Osteocyte (in vitro differentiated cells): ENCODE measurements around the gene OR4K5. TPM values are rescaled to one million over a fixed set of nuclear protein-coding genes. Genes with fewer than 3 reads are reported as not detected.
"Not testable (repeated sequence)": the region's sequence is repeated elsewhere in the genome, so short reads cannot be mapped to it uniquely, and the experiment has no call there.

Experiments
- DNase-seq: peaks from one replicate; pipeline ENCODE4 v3.0.0; 2021; ENCODE audit warnings: mixed read lengths; ENCODE audit not compliant: unreplicated experiment; ENCODE audit errors: extremely low spot score
- H3K27ac Mint-ChIP-seq: one replicate; pipeline ENCODE4 v1.8.0; 2021; ENCODE audit warnings: mild to moderate bottlenecking, mixed read lengths; ENCODE audit not compliant: unreplicated experiment
- H3K27me3 Mint-ChIP-seq: one replicate; pipeline ENCODE4 v1.8.0; 2021; ENCODE audit warnings: mixed read lengths; ENCODE audit not compliant: unreplicated experiment
- H3K36me3 Mint-ChIP-seq: one replicate; pipeline ENCODE4 v1.8.0; 2021; ENCODE audit warnings: mixed read lengths; ENCODE audit not compliant: unreplicated experiment
- H3K4me1 Mint-ChIP-seq: one replicate; pipeline ENCODE4 v1.8.0; 2021; ENCODE audit warnings: mixed read lengths; ENCODE audit not compliant: unreplicated experiment
- H3K4me3 Mint-ChIP-seq: one replicate; pipeline ENCODE4 v1.8.0; 2021; ENCODE audit warnings: mild to moderate bottlenecking, moderate library complexity, mixed read lengths; ENCODE audit not compliant: unreplicated experiment
- H3K9me3 Mint-ChIP-seq: one replicate; pipeline ENCODE4 v1.8.0; 2021; ENCODE audit warnings: mixed read lengths; ENCODE audit not compliant: unreplicated experiment
- CTCF ChIP-seq: fragments of 200-600 bp; sonication (generic); IDR thresholded peaks from 2 replicates; pipeline ENCODE4 v1.5.0; 2021; ENCODE audit warnings: antibody characterized with exemption, mild to moderate bottlenecking, moderate library complexity
- total RNA-seq: library from RNA; stranded (reverse); gene quantifications from 2 replicates; pipeline ENCODE4 v1.2.1, GENCODE V29; 2021

The OR4K5 gene
- total RNA-seq, 1 donor from 2014 or later, result not detected

DNA sequence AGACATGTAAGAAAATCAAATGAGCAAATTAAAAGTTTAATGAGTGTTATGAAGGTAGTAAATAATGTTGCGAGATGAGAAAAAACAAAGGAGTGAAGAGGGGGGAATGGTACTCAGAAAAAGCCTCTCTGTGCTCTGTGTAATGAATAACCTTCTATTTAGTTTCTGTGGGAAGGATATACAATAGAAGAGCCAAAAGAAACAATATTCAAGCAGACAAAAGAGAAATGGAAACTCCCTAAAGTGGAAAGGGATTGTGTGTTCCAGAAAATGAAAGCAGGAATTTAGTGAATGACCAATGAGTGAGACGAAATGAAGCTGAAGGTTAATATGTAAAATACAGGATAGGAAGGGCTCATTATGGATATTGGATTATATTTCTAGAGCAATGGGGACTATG is 28.8 kb downstream of the OR4K5 start:
- H3K9me3 Mint-ChIP-seq, result peaks cover 37% of the 10 kb centered on the region
- H3K27ac Mint-ChIP-seq, result no peak overlapping the region
- TF ChIP-seq CTCF, result no peak
- no peaks in the 10 kb centered on the region for H3K4me1 Mint-ChIP-seq
- DNase-seq, result no peak
- H3K4me3 Mint-ChIP-seq, result no peak overlapping the region
- no peaks in the 10 kb centered on the region for H3K27me3 Mint-ChIP-seq
- no peaks in the 10 kb centered on the region for H3K36me3 Mint-ChIP-seq

DNA sequence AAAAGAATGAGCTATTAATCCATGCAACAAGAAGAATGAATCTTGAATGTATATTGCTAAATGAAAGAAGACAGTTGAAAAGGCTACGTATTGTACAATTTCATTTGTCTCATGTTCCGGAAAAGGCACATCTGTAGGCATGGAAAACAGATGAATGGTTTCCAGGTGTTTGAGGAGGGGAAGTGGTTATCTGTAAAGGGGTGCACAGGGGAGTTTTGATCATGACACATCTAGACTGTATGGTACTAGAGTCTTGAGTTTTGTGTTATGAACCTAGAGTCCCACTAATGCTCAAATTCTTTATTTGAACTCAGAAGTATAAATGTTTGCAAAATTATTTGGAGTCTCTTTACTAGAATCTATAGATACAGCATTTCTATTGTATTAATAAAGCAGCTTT is 49.3 kb downstream of the OR4K5 start:
- not testable (repeated sequence) for DNase-seq, H3K27ac Mint-ChIP-seq, H3K4me1 Mint-ChIP-seq, H3K36me3 Mint-ChIP-seq, H3K27me3 Mint-ChIP-seq, H3K4me3 Mint-ChIP-seq
- H3K9me3 Mint-ChIP-seq, result peaks cover 43% of the 10 kb centered on the region

Other genes with a start within 250 kb of the OR4K5 start
- not detected in 2 replicates for gene OR11H2, start 206.7 kb upstream of the OR4K5 start, total RNA-seq
- not detected in 2 replicates for gene OR4Q3, start 177.0 kb upstream of the OR4K5 start, total RNA-seq
- gene OR4M1, start 147.1 kb upstream of the OR4K5 start, total RNA-seq, result not detected in 2 replicates
- gene OR4N2, start 116.8 kb upstream of the OR4K5 start, total RNA-seq, result not detected in 2 replicates
- not detected in 2 replicates for gene OR4K2, start 45.5 kb upstream of the OR4K5 start, total RNA-seq
- not detected in 2 replicates for gene OR4K1, start 10.3 kb downstream of the OR4K5 start, total RNA-seq
- gene OR4K15, start 55.0 kb downstream of the OR4K5 start, total RNA-seq, result not detected in 2 replicates
- not detected in 2 replicates for gene OR4Q2, start 81.6 kb downstream of the OR4K5 start, total RNA-seq
- gene OR4K14, start 98.7 kb downstream of the OR4K5 start, total RNA-seq, result not detected in 2 replicates
- gene OR4K13, start 115.4 kb downstream of the OR4K5 start, total RNA-seq, result not detected in 2 replicates
- not detected in 2 replicates for gene OR4L1, start 139.4 kb downstream of the OR4K5 start, total RNA-seq
- gene OR4K17, start 190.1 kb downstream of the OR4K5 start, total RNA-seq, result not detected in 2 replicates
- gene OR4N5, start 218.2 kb downstream of the OR4K5 start, total RNA-seq, result not detected in 2 replicates